ENCODE results near the gene PITPNC1. TPM values are rescaled to one million over a fixed set of nuclear protein-coding genes. Genes with fewer than 3 reads are reported as not detected.

Gene PITPNC1
- total and polyA plus RNA-seq, 2 of the 13 experiments (the other 11 are each of a cell fraction or from before 2014, with no cell fraction given), result 4.1 to 5.7 TPM

DNA sequence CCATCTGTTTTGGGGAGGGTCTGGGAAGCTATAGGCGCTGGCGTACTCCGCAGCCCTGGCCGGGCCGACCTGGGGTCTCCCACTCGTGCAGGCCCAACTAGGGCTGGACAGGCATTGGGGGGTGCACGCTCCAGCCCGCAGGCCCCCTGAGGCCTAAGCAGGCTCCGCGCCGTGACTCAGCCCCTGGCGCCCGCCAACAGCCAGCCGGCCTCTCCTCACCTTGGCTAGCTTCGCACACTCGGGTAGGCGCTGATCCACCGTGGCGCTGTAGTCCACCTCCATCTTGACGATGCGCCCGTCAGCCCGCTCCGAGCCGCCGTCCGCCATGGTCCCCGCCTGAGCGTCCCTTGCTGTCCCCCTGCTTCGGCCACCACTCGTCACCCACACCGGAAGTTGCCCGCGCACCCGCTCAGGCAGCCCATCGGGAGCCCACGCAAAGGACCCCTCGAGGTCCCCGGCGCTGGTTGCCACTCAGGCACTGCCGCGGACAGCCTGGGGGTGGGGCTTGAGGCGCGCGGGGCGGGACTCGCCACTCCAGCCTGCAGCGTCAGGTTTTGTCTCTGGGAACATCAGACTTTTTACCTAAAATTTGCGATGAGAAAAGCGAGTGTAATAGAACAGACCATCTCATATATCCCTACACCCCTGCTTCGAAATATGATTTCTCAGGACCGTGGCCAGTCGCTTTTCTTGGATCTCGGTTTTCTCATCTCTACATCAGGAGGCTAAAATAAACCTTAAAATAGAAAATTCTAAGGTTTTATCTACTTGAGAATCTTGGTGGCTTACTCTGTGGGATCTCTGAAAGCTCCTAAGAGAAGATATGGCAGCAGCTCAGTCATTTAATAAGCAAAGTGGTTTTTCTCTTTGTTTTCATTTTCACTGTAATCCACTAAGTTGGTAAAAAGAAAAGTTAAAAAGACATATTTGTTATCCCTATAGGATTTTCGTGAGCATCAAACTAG lies 10.6 kb upstream of the PITPNC1 start, which contains the start of gene PSMD12 (continued):
- TF ChIP-seq ARNT (IDR thresholded peaks at IDR 0.05) (no peak), TOE1 (CRISPR knock-in tag; IDR thresholded peaks at IDR 0.05) (no peak; the same call in 1 of the 2 replicates), ZNF44 (CRISPR knock-in tag; IDR thresholded peaks at IDR 0.05) (peak; percentile 80), ZNF652 (CRISPR knock-in tag; IDR thresholded peaks at IDR 0.05; ENCODE audit: borderline replicate concordance, low read depth) (peak; percentile 30; the same call in 1 of the 2 replicates), ZNF20 (CRISPR knock-in tag; IDR thresholded peaks at IDR 0.05) (no peak), POLR2AphosphoS5 (IDR thresholded peaks at IDR 0.05; ENCODE audit: low read depth, low read length) (peak; percentile 93), TCF7L2 (IDR thresholded peaks at IDR 0.05; ENCODE audit: low read depth, low read length) (no peak), KDM5B (CRISPR knock-in tag; IDR thresholded peaks at IDR 0.05; ENCODE audit: borderline replicate concordance) (peak; percentile 98; the same call in 1 of the 2 replicates), MTF1 (CRISPR knock-in tag; IDR thresholded peaks at IDR 0.05) (no peak; the same call in 1 of the 2 replicates), ZKSCAN1 (IDR thresholded peaks at IDR 0.05; ENCODE audit: low read length) (no peak), PHF21A (CRISPR knock-in tag; IDR thresholded peaks at IDR 0.05) (peak; percentile 74; the same call in 1 of the 2 replicates)
- TF ChIP-seq, protein P1, sequence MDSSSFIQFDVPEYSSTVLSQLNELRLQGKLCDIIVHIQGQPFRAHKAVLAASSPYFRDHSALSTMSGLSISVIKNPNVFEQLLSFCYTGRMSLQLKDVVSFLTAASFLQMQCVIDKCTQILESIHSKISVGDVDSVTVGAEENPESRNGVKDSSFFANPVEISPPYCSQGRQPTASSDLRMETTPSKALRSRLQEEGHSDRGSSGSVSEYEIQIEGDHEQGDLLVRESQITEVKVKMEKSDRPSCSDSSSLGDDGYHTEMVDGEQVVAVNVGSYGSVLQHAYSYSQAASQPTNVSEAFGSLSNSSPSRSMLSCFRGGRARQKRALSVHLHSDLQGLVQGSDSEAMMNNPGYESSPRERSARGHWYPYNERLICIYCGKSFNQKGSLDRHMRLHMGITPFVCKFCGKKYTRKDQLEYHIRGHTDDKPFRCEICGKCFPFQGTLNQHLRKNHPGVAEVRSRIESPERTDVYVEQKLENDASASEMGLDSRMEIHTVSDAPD (CRISPR knock-in tag; IDR thresholded peaks at IDR 0.05), result 0 out of 2 replicates have a peak, but pooled peaks have one; percentile 73
- TF ChIP-seq, protein P2, sequence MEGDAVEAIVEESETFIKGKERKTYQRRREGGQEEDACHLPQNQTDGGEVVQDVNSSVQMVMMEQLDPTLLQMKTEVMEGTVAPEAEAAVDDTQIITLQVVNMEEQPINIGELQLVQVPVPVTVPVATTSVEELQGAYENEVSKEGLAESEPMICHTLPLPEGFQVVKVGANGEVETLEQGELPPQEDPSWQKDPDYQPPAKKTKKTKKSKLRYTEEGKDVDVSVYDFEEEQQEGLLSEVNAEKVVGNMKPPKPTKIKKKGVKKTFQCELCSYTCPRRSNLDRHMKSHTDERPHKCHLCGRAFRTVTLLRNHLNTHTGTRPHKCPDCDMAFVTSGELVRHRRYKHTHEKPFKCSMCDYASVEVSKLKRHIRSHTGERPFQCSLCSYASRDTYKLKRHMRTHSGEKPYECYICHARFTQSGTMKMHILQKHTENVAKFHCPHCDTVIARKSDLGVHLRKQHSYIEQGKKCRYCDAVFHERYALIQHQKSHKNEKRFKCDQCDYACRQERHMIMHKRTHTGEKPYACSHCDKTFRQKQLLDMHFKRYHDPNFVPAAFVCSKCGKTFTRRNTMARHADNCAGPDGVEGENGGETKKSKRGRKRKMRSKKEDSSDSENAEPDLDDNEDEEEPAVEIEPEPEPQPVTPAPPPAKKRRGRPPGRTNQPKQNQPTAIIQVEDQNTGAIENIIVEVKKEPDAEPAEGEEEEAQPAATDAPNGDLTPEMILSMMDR (CRISPR knock-in tag; IDR thresholded peaks at IDR 0.05), result peak; percentile 33; the same call in 1 of the 2 replicates
- TF ChIP-seq, protein P3, sequence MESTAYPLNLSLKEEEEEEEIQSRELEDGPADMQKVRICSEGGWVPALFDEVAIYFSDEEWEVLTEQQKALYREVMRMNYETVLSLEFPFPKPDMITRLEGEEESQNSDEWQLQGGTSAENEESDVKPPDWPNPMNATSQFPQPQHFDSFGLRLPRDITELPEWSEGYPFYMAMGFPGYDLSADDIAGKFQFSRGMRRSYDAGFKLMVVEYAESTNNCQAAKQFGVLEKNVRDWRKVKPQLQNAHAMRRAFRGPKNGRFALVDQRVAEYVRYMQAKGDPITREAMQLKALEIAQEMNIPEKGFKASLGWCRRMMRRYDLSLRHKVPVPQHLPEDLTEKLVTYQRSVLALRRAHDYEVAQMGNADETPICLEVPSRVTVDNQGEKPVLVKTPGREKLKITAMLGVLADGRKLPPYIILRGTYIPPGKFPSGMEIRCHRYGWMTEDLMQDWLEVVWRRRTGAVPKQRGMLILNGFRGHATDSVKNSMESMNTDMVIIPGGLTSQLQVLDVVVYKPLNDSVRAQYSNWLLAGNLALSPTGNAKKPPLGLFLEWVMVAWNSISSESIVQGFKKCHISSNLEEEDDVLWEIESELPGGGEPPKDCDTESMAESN (CRISPR knock-in tag; conservative IDR thresholded peaks at IDR 0.05), result peak; percentile 94
- TF ChIP-seq, protein P4, sequence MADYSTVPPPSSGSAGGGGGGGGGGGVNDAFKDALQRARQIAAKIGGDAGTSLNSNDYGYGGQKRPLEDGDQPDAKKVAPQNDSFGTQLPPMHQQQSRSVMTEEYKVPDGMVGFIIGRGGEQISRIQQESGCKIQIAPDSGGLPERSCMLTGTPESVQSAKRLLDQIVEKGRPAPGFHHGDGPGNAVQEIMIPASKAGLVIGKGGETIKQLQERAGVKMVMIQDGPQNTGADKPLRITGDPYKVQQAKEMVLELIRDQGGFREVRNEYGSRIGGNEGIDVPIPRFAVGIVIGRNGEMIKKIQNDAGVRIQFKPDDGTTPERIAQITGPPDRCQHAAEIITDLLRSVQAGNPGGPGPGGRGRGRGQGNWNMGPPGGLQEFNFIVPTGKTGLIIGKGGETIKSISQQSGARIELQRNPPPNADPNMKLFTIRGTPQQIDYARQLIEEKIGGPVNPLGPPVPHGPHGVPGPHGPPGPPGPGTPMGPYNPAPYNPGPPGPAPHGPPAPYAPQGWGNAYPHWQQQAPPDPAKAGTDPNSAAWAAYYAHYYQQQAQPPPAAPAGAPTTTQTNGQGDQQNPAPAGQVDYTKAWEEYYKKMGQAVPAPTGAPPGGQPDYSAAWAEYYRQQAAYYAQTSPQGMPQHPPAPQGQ (CRISPR knock-in tag; IDR thresholded peaks at IDR 0.05; ENCODE audit: borderline replicate concordance), result peak; percentile 89
- TF ChIP-seq, protein P5, sequence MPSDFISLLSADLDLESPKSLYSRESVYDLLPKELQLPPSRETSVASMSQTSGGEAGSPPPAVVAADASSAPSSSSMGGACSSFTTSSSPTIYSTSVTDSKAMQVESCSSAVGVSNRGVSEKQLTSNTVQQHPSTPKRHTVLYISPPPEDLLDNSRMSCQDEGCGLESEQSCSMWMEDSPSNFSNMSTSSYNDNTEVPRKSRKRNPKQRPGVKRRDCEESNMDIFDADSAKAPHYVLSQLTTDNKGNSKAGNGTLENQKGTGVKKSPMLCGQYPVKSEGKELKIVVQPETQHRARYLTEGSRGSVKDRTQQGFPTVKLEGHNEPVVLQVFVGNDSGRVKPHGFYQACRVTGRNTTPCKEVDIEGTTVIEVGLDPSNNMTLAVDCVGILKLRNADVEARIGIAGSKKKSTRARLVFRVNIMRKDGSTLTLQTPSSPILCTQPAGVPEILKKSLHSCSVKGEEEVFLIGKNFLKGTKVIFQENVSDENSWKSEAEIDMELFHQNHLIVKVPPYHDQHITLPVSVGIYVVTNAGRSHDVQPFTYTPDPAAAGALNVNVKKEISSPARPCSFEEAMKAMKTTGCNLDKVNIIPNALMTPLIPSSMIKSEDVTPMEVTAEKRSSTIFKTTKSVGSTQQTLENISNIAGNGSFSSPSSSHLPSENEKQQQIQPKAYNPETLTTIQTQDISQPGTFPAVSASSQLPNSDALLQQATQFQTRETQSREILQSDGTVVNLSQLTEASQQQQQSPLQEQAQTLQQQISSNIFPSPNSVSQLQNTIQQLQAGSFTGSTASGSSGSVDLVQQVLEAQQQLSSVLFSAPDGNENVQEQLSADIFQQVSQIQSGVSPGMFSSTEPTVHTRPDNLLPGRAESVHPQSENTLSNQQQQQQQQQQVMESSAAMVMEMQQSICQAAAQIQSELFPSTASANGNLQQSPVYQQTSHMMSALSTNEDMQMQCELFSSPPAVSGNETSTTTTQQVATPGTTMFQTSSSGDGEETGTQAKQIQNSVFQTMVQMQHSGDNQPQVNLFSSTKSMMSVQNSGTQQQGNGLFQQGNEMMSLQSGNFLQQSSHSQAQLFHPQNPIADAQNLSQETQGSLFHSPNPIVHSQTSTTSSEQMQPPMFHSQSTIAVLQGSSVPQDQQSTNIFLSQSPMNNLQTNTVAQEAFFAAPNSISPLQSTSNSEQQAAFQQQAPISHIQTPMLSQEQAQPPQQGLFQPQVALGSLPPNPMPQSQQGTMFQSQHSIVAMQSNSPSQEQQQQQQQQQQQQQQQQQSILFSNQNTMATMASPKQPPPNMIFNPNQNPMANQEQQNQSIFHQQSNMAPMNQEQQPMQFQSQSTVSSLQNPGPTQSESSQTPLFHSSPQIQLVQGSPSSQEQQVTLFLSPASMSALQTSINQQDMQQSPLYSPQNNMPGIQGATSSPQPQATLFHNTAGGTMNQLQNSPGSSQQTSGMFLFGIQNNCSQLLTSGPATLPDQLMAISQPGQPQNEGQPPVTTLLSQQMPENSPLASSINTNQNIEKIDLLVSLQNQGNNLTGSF (CRISPR knock-in tag; IDR thresholded peaks at IDR 0.05), result no peak; the same call in none of the 2 replicates
